ENCODE measurements around the gene ATP11A.
"Not testable (repeated sequence)": the region's sequence is repeated elsewhere in the genome, so short reads cannot be mapped to it uniquely, and the experiment has no call there.

The ATP11A gene

DNA sequence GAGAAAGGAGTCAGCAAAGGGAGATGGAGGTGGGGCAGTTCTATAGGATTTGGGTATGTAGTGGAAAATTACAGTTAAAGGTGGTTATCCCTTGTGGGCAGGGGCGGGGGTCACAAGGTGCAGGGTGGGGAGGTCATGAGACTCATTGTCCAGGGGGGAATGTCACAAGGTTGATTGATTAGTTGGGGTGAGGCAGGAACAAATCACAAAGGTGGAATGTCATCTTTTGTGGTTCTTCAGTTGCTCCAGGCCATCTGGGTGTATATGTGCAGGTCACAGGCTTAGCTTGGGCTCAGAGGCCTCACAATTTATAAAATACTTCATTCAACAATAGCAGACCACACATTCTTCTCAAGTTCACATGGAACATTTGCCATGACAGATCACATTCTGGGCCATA, 109.6 kb downstream of the ATP11A start (continued):
- TF ChIP-seq CTCF (tag by site-specific recombination; IDR thresholded peaks at IDR 0.05) (no peak), ZNF624 (tag by site-specific recombination; IDR thresholded peaks at IDR 0.05) (no peak), ZNF561 (tag by site-specific recombination; IDR thresholded peaks at IDR 0.05; ENCODE audit: borderline replicate concordance) (no peak), ZNF529 (tag by site-specific recombination; IDR thresholded peaks at IDR 0.05; ENCODE audit: insufficient replicate concordance) (no peak), ZFP37 (tag by site-specific recombination; IDR thresholded peaks at IDR 0.05) (no peak), ZXDB (tag by site-specific recombination; IDR thresholded peaks at IDR 0.05) (no peak)
- TF ChIP-seq, protein P1, sequence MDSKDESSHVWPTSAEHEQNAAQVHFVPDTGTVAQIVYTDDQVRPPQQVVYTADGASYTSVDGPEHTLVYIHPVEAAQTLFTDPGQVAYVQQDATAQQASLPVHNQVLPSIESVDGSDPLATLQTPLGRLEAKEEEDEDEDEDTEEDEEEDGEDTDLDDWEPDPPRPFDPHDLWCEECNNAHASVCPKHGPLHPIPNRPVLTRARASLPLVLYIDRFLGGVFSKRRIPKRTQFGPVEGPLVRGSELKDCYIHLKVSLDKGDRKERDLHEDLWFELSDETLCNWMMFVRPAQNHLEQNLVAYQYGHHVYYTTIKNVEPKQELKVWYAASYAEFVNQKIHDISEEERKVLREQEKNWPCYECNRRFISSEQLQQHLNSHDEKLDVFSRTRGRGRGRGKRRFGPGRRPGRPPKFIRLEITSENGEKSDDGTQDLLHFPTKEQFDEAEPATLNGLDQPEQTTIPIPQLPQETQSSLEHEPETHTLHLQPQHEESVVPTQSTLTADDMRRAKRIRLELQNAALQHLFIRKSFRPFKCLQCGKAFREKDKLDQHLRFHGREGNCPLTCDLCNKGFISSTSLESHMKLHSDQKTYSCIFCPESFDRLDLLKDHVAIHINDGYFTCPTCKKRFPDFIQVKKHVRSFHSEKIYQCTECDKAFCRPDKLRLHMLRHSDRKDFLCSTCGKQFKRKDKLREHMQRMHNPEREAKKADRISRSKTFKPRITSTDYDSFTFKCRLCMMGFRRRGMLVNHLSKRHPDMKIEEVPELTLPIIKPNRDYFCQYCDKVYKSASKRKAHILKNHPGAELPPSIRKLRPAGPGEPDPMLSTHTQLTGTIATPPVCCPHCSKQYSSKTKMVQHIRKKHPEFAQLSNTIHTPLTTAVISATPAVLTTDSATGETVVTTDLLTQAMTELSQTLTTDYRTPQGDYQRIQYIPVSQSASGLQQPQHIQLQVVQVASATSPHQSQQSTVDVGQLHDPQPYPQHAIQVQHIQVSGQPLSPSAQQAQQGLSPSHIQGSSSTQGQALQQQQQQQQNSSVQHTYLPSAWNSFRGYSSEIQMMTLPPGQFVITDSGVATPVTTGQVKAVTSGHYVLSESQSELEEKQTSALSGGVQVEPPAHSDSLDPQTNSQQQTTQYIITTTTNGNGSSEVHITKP (tag by site-specific recombination; IDR thresholded peaks at IDR 0.05): no peak

- Histone ChIP-seq H3K4me1 (ENCODE audit: control insufficient read depth, insufficient read depth, low read length) (no peaks in the 10 kb centered on the region), H3K4me3 (ENCODE audit: low read depth, low read length) (no peak overlapping the region), H3K36me3 (ENCODE audit: control insufficient read depth in 2 of 2, insufficient read depth in 1 of 2, low read length in 2 of 2) (no peaks in the 10 kb centered on the region), H3K27ac (ENCODE audit: extremely low read depth, low read depth, low read length) (no peak overlapping the region), H3K9me3 (ENCODE audit: control insufficient read depth, insufficient read depth, low read depth, low read length) (no peaks in the 10 kb centered on the region)
- CTCF ChIA-PET: no interaction called here
- TF ChIP-seq ZNF792 (tag by site-specific recombination; IDR thresholded peaks at IDR 0.05): no peak
- TF ChIP-seq, protein P2, sequence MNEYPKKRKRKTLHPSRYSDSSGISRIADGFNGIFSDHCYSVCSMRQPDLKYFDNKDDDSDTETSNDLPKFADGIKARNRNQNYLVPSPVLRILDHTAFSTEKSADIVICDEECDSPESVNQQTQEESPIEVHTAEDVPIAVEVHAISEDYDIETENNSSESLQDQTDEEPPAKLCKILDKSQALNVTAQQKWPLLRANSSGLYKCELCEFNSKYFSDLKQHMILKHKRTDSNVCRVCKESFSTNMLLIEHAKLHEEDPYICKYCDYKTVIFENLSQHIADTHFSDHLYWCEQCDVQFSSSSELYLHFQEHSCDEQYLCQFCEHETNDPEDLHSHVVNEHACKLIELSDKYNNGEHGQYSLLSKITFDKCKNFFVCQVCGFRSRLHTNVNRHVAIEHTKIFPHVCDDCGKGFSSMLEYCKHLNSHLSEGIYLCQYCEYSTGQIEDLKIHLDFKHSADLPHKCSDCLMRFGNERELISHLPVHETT (tag by site-specific recombination; IDR thresholded peaks at IDR 0.05): no peak
- TF ChIP-seq ZNF677 (tag by site-specific recombination; IDR thresholded peaks at IDR 0.05): no peak
- no peak for TF ChIP-seq ZNF529 (tag by site-specific recombination; IDR thresholded peaks at IDR 0.05; ENCODE audit: insufficient replicate concordance)
- TF ChIP-seq KLF9 (tag by site-specific recombination; IDR thresholded peaks at IDR 0.05; ENCODE audit: low read depth): no peak
- no peak for TF ChIP-seq ZNF416 (tag by site-specific recombination; IDR thresholded peaks at IDR 0.05)
- no peak for TF ChIP-seq TRIM28 (IDR thresholded peaks at IDR 0.05; ENCODE audit: borderline replicate concordance, low read length)
- TF ChIP-seq ZNF394 (tag by site-specific recombination; IDR thresholded peaks at IDR 0.05; ENCODE audit: borderline replicate concordance): no peak
- TF ChIP-seq ZBTB48 (tag by site-specific recombination; IDR thresholded peaks at IDR 0.05): no peak
- no peak for TF ChIP-seq KLF10 (tag by site-specific recombination; IDR thresholded peaks at IDR 0.05)
- TF ChIP-seq HOXA7 (CRISPR knock-in tag; IDR thresholded peaks at IDR 0.05; ENCODE audit: borderline replicate concordance): no peak
- TF ChIP-seq, protein P3, sequence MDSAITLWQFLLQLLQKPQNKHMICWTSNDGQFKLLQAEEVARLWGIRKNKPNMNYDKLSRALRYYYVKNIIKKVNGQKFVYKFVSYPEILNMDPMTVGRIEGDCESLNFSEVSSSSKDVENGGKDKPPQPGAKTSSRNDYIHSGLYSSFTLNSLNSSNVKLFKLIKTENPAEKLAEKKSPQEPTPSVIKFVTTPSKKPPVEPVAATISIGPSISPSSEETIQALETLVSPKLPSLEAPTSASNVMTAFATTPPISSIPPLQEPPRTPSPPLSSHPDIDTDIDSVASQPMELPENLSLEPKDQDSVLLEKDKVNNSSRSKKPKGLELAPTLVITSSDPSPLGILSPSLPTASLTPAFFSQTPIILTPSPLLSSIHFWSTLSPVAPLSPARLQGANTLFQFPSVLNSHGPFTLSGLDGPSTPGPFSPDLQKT (IDR thresholded peaks at IDR 0.05; ENCODE audit: borderline replicate concordance, low read depth, low read length): no peak
- TF ChIP-seq ZNF843 (tag by site-specific recombination; IDR thresholded peaks at IDR 0.05): no peak
- no peak for TF ChIP-seq ZNF274 (IDR thresholded peaks at IDR 0.05; ENCODE audit: low read length)
- no peak for TF ChIP-seq ZNF274 (tag by site-specific recombination; IDR thresholded peaks at IDR 0.05; ENCODE audit: borderline replicate concordance)
- TF ChIP-seq ZBTB20 (tag by site-specific recombination; IDR thresholded peaks at IDR 0.05): no peak
- POLR2A ChIA-PET: no interaction called here
Measured at GRCh38 chr13:112800057-112800456, 110.2 kb downstream of the ATP11A start.

GRCh38 chr13:112800807-112801206, 111.0 kb downstream of the ATP11A start:
- H3K9me3 ChIP-seq (ENCODE audit: control insufficient read depth, insufficient read depth, low read depth, low read length); CTCF ChIA-PET; H3K27ac ChIP-seq (ENCODE audit: extremely low read depth, low read depth, low read length); H3K36me3 ChIP-seq (ENCODE audit: control insufficient read depth in 2 of 2, insufficient read depth in 1 of 2, low read length in 2 of 2); H3K4me3 ChIP-seq (ENCODE audit: low read depth, low read length); POLR2A ChIA-PET; H3K4me1 ChIP-seq (ENCODE audit: control insufficient read depth, insufficient read depth, low read length): not testable (repeated sequence)

All from HEK293 (cell line).